GM12891 (cell line): Measurements from ENCODE around the gene SIN3A.
"Not testable (repeated sequence)": the region's sequence is repeated elsewhere in the genome, so short reads cannot be mapped to it uniquely, and the experiment has no call there.

Source experiments
- DNase-seq: peaks from one replicate; pipeline ENCODE4 v3.0.0; 2011; ENCODE audit warnings: low spot score; ENCODE audit not compliant: insufficient read length
- FAIRE-seq: peaks from 2 replicates; lab custom pipeline; 2011; peaks lifted over from hg19 to GRCh38; lab: Jason Lieb, UNC
- PAX5 ChIP-seq: IDR thresholded peaks from 2 replicates; pipeline ENCODE4 v1.6.1; 2011; ENCODE audit warnings: low read length, moderate library complexity, mild to moderate bottlenecking; ENCODE audit not compliant: insufficient read depth, severe bottlenecking
- POLR2A ChIP-seq: IDR thresholded peaks from 2 replicates; pipeline ENCODE4 v1.6.1; 2011; ENCODE audit warnings: low read depth, low read length, control low read depth
- POLR2AphosphoS5 ChIP-seq: IDR thresholded peaks from 2 replicates; pipeline ENCODE4 v1.6.1; 2011; ENCODE audit warnings: low read depth, low read length, control low read depth
- POU2F2 ChIP-seq: IDR thresholded peaks from 2 replicates; pipeline ENCODE4 v1.6.1; 2011; ENCODE audit warnings: low read depth, mild to moderate bottlenecking, control low read depth, low read length, moderate library complexity
- SPI1 ChIP-seq: IDR thresholded peaks from 2 replicates; pipeline ENCODE4 v1.6.1; 2011; ENCODE audit warnings: low read depth, low read length, control low read depth
- TAF1 ChIP-seq: IDR thresholded peaks from 2 replicates; pipeline ENCODE4 v1.6.1; 2011; ENCODE audit warnings: low read depth, low read length, control low read depth

The SIN3A gene

DNA sequence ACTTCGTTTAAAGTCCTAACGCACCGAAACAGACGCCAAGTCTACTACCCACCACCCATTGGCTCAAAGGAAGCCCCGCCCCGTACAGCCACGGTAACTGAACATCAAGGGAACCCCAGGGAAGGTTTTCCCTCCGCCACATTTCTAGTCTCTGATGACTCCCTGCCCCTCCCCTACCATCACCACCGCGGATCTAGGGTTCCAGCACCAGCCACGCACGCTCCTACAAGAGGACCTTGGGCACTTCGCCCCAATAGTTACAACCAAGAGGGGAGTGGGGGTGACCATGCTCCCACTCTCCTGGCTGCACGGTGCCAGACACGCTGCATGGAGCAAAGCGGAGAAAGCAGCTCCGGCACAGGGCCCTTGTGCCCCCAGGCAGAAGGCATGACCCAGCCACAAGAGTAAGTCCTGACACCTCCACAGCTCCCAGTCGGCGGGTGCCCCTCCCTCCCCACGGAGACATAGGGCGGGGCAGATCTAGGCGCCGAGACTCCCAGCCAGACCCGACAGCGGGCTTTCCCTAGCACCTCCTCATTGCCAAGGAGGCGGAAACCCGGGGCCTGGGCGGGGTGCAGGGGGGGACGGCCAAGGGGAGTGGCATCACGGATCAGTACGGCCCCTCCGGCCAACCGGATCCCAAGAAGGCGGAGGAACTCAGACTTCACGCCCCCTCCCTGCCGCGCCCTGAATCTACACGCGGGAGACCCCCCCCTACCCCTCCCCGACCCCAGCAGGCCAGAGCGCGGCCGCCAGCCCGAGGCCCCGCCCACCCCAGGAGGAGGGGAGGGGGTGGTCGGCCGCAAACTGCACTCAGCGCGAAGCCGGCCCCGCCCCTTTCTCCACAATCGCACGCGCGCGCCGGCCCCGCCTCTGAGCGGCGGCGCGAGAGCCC is 936 bp downstream of the SIN3A start:
- TF ChIP-seq SPI1: peak; percentile 7; the same call in 1 of the 2 replicates
- no peak for TF ChIP-seq POLR2AphosphoS5
- TF ChIP-seq POU2F2: no peak
- DNase-seq (peak; percentile 49), FAIRE-seq (peak; percentile 96)

DNA sequence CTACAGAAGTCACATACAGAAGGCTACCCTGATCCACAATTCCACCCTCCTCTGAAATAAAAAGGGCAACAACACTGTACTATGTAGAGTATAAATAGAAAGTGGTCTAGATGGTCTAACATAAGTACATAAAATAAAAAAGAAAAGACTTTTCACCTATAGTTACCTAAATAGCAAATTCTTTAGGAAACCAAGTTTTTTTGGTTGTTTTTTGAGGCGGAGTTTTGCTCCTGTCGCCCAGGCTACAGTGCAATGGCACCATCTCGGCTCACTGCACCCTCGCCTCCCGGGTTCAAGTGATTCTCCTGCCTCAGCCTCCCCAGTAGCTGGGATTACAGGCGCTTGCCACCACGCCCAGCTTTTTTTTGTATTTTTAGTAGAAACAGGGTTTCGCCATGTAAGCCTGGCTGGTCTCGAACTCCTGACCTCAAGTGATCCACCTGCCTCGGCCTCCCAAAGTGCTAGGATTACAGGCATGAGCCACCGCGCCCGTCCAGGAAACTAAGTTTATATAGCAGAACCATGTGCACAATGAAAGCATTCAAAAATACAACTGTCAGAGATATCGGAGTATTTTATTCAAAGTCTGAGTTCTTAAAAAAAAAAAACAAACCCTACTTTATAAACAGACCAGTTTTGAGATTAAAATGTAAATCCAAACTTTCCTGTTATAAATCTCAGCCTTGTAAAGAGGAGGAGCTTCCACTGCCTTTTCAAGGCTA is 1.7 kb downstream of the SIN3A start:
- DNase-seq: no peak
- no peak for TF ChIP-seq POU2F2
- TF ChIP-seq POLR2A: no peak
- TF ChIP-seq PAX5: no peak
- TF ChIP-seq SPI1: no peak
- no peak for TF ChIP-seq TAF1
- TF ChIP-seq POLR2AphosphoS5: no peak
- no peak for FAIRE-seq

DNA sequence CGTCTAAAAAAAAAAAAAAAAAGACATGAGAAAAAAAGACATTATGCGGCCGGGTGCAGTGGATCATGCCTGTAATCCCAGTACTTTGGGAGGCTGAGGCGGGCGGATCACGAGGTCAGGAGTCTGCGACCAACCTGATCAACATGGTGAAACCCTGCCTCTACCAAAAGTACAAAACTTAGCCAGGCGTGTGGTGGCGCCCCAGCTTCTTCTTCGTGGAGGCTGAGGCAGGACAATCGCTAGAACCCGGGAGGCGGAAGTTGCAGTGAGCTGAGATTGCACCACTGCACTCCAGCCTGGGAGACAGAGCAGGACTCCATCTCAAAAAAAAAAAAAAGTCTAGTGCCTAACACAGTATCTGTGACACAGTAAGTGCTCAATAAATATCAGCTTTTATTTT is 3.3 kb downstream of the SIN3A start:
- not testable (repeated sequence) for FAIRE-seq, DNase-seq

DNA sequence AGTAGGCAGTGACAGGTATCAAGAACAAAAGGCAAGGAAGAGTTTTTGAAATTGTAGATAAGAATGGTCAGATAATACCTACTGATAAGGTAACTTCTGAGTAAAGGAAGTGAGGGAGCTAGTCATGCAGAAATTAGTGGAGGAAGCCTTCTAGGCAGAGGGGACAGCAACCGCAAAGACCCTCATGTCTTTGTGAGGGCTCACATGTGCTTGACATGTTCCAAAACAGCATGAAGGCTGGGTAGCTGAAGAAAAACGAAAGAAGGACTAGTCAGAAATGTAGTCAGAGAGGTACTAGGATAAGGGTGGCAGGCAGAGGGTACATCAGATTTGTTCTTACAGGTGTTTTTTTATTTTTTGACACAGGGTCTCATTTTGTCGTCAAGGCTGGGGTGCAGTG is 5.3 kb downstream of the SIN3A start:
- no peak for TF ChIP-seq POLR2AphosphoS5
- TF ChIP-seq PAX5: no peak
- no peak for TF ChIP-seq SPI1
- TF ChIP-seq TAF1: no peak
- no peak for TF ChIP-seq POU2F2
- no peak for TF ChIP-seq POLR2A
- FAIRE-seq (no peak), DNase-seq (no peak)

DNA sequence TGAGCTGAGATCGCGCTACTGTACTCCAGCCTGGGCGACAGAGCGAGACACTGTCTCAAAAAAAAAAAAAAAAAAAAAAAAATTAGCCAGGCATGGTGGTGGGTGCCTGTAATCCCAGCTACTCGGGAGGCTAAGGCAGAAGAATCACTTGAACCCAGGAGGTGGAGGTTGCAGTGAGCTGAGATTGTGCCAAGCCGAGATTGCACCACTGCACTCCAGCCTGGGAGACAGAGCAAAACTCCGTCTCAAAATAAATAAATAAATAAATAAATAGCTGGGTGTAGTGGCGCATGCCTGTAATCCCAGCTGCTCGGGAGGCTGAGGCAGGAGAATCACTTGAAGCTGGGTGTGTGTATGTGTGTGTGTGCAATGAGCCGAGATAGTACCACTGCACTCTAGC is 6.2 kb downstream of the SIN3A start:
- not testable (repeated sequence) for FAIRE-seq, DNase-seq

DNA sequence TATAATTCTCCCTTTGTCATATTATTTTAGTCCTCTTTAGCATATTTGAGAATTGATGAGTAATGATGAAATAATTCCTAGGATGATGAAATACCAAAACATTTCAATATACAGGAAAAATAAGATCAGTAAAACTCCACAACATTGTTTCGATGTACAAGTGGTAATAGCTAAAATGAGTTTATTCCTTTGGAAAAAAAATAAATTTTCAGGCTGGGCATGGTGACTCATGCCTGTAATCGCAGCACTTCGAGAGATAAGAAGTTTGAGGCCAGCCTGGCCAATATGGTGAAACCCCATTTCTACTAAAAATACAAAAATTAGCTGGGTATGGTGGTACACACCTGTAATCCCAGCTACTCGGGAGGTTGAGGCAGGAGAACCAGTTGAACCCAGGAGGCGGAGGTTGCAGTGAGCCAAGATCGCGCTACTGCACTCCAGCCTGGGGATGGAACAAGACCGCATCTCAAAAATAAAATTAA is 7.5 kb downstream of the SIN3A start:
- not testable (repeated sequence) for DNase-seq, FAIRE-seq

DNA sequence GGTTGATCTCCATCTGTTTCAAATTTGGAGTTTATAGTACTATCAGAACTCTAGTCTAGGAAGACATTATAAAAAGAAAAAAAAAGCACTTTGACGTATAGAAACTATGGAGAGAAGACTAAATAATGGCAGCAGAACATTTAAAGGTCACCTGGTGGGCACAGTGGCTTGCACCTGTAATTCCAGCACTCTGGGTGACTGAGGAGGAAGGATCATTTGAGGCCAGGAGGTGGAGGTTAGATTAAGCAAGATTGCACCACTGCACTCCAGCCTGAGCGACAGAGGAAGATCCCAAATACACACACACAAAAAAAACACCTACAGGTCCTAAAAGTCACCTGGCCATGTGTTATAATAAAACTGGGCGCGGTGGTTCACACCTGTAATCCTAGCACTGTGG is 13.8 kb downstream of the SIN3A start:
- no peak for FAIRE-seq
- no peak for DNase-seq
- TF ChIP-seq PAX5: no peak
- TF ChIP-seq TAF1: no peak
- no peak for TF ChIP-seq POLR2AphosphoS5
- no peak for TF ChIP-seq POU2F2
- TF ChIP-seq SPI1: no peak
- TF ChIP-seq POLR2A: no peak

DNA sequence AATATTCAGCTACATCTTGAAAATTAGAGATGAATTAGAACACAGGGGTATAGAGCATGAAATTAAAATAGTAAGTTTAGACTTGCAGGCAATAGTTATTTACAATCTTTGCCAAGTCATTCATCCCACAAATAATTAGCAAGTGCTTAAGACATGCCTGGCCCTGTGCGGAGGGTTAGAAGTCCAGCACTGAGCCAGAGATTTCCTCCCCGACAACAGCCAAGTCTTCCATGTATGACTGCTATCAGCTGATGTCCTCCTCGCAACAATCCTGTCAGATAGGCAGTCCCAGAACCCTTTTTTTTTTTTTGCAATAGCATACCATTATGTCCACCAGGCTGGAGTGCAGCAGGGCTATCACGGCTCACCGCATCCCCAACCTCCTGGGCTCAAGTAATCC is 14.6 kb downstream of the SIN3A start:
- no peak for TF ChIP-seq POLR2AphosphoS5
- no peak for TF ChIP-seq POLR2A
- TF ChIP-seq POU2F2: no peak
- TF ChIP-seq SPI1: no peak
- TF ChIP-seq PAX5: no peak
- no peak for TF ChIP-seq TAF1
- no peak for DNase-seq
- FAIRE-seq: no peak

DNA sequence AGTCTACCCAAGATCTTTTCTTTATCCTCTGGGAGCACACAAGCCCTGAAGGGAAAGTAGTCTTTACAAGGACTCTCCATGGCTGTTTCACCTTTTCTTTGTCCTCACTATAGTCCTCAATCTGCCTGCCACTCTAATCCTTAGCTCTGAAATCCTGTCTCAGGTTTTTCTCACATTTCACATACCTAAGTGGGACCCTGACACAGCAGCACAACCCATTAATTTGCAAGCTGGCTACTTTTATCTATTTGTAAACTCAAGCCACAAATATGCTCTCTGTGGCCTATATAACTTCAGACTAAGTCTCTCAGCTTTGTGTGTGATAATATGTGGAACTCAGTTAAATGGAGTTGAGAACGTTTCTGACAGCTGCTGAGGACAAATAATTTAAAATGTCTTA is 19.8 kb downstream of the SIN3A start:
- FAIRE-seq (no peak), DNase-seq (no peak)
- no peak for TF ChIP-seq POLR2AphosphoS5
- no peak for TF ChIP-seq TAF1
- TF ChIP-seq POLR2A: no peak
- no peak for TF ChIP-seq SPI1
- no peak for TF ChIP-seq POU2F2
- TF ChIP-seq PAX5: no peak

DNA sequence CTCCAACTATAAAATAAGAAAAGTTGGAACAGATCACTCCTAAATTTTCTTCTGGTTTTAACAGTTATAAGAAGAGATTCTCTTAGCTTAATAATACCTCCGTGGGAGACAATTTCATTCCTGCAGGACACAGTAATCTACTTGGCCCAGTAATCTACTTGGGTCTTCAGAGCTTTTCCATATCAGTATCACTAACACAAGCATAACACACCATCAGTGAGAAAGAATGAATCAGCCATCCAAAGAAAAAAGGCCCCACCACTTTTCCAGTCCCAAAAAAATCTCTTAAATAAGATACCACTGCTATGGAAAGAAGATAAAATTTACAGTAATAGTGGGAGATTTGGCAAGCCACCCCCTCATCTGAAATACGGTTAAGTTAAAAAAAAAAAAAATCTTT is 20.2 kb downstream of the SIN3A start:
- TF ChIP-seq POLR2A (no peak), TAF1 (no peak), PAX5 (no peak), SPI1 (no peak), POU2F2 (no peak), POLR2AphosphoS5 (no peak)
- no peak for FAIRE-seq
- no peak for DNase-seq
